HFFc6 (cell line): ENCODE measurements around the gene SLC25A25. TPM values are rescaled to one million over a fixed set of nuclear protein-coding genes. Genes with fewer than 3 reads are reported as not detected.
"Not testable (repeated sequence)": the region's sequence is repeated elsewhere in the genome, so short reads cannot be mapped to it uniquely, and the experiment has no call there.

Source experiments
- DNase-seq: peaks from one replicate; pipeline ENCODE4 v3.0.0-alpha.2; 2018
- H3K27ac Mint-ChIP-seq: 2 replicates; pipeline ENCODE4 v1.8.0; 2020; ENCODE audit warnings: mild to moderate bottlenecking, mixed read lengths
- H3K27me3 Mint-ChIP-seq: 2 replicates; pipeline ENCODE4 v1.8.0; 2021; ENCODE audit warnings: mild to moderate bottlenecking, moderate library complexity, mixed read lengths; ENCODE audit not compliant: insufficient read depth
- H3K36me3 Mint-ChIP-seq: 2 replicates; pipeline ENCODE4 v1.8.0; 2021; ENCODE audit warnings: low read depth, mixed read lengths
- H3K4me1 Mint-ChIP-seq: 2 replicates; pipeline ENCODE4 v1.8.0; 2020; ENCODE audit warnings: low read depth, mixed read lengths
- H3K4me3 Mint-ChIP-seq: 2 replicates; pipeline ENCODE4 v1.8.0; 2020; ENCODE audit warnings: mild to moderate bottlenecking, moderate library complexity, mixed read lengths
- H3K9me3 Mint-ChIP-seq: 2 replicates; pipeline ENCODE4 v1.8.0; 2020; ENCODE audit warnings: mild to moderate bottlenecking, mixed read lengths
- CTCF ChIP-seq: fragments of 200-600 bp; sonication (generic); IDR thresholded peaks from 2 replicates; pipeline ENCODE4 v1.5.0; 2021; ENCODE audit warnings: antibody characterized with exemption, mild to moderate bottlenecking
- total RNA-seq, 6 experiments: library from RNA; stranded (reverse); fragmentation: NEBNext Ultra II Directional; extraction: Animal tissue kit (Norgen Biotek cat#: 25700); gene quantifications; 2 replicates in 1 of 6; 3 replicates in 5 of 6; pipeline ENCODE4 v1.2.3, GENCODE V29; 2021

Gene SLC25A25
- total RNA-seq, 6 experiments from 2014 or later, result 16.5 to 20.7 (median 18.4) TPM

- Mint-ChIP-seq H3K9me3 (no peaks in the 10 kb centered on the region), H3K27ac (peak within 1 kb of the TSS; percentile 68), H3K27me3 (no peaks in the 10 kb centered on the region; the same call in 1 of the 2 replicates), H3K4me3 (peak within 1 kb of the TSS; percentile 76; the same call in 1 of the 2 replicates), H3K4me1 (peaks cover 32% of the 10 kb centered on the region), H3K36me3 (peaks cover 14% of the 10 kb centered on the region)
- no peak for TF ChIP-seq CTCF
- peak; percentile 99 for DNase-seq
These were observed 1.1 kb upstream of the SLC25A25 start, which contains the start of gene NAIF1 for GRCh38 chr9:128066713-128067644. NAIF1 (minus strand) TSS chr9:128067320; CDS start chr9:128067101, 219 bp downstream.

GRCh38 chr9:128068386-128069205 is 564 bp downstream of the SLC25A25 start:
- H3K4me1 Mint-ChIP-seq, result peaks cover 48% of the 10 kb centered on the region
- H3K27ac Mint-ChIP-seq, result peak overlapping the region; percentile 88
- H3K9me3 Mint-ChIP-seq, result no peaks in the 10 kb centered on the region
- no peak for DNase-seq
- H3K36me3 Mint-ChIP-seq, result peaks cover 10% of the 10 kb centered on the region
- peak overlapping the region; percentile 95 for H3K4me3 Mint-ChIP-seq
- TF ChIP-seq CTCF, result no peak
- H3K27me3 Mint-ChIP-seq, result peaks cover 3% of the 10 kb centered on the region; the same call in 1 of the 2 replicates

- DNase-seq, result no peak
- Mint-ChIP-seq H3K4me1 (peaks cover 41% of the 10 kb centered on the region), H3K27me3 (peaks cover 3% of the 10 kb centered on the region; the same call in 1 of the 2 replicates), H3K4me3 (peak overlapping the region; percentile 37; the same call in 1 of the 2 replicates), H3K36me3 (peaks cover 4% of the 10 kb centered on the region), H3K9me3 (no peaks in the 10 kb centered on the region), H3K27ac (peak overlapping the region; percentile 46; the same call in 1 of the 2 replicates)
- TF ChIP-seq CTCF, result no peak
These were observed 2.8 kb downstream of the SLC25A25 start for GRCh38 chr9:128070874-128071273.

GRCh38 chr9:128071475-128071874 is 3.4 kb downstream of the SLC25A25 start:
- Mint-ChIP-seq H3K27ac (peak overlapping the region; percentile 96; the same call in 1 of the 2 replicates), H3K4me1 (peaks cover 36% of the 10 kb centered on the region)
- DNase-seq, H3K9me3 Mint-ChIP-seq, H3K27me3 Mint-ChIP-seq, H3K36me3 Mint-ChIP-seq, H3K4me3 Mint-ChIP-seq: not testable (repeated sequence)

- peak overlapping the region; percentile 82 for H3K4me3 Mint-ChIP-seq
- no peaks in the 10 kb centered on the region for H3K9me3 Mint-ChIP-seq
- no peaks in the 10 kb centered on the region for H3K36me3 Mint-ChIP-seq
- H3K27ac Mint-ChIP-seq, result peak overlapping the region; percentile 96
- TF ChIP-seq CTCF, result no peak
- peaks cover 43% of the 10 kb centered on the region for H3K4me1 Mint-ChIP-seq
- peaks cover 3% of the 10 kb centered on the region; the same call in 1 of the 2 replicates for H3K27me3 Mint-ChIP-seq
- DNase-seq, result peak; percentile 65
These were observed 4.4 kb downstream of the SLC25A25 start for GRCh38 chr9:128072144-128073021.
